ENCODE results near the gene MSI2. TPM values are rescaled to one million over a fixed set of nuclear protein-coding genes. Genes with fewer than 3 reads are reported as not detected.
A peak's percentile ranks its signal among the peaks of the same experiment; 100 is the strongest.

Gene MSI2
- total and polyA plus RNA-seq, 8 donors, result 35.0 to 49.5 (median 47.5) TPM

GRCh38 chr17:57260325-57261083, 4.2 kb downstream of the MSI2 start:
- H3K4me1 ChIP-seq, result peaks cover 8 to 30% of the 10 kb centered on the region in 2 donors
- TF ChIP-seq CTCF (IDR thresholded peaks at IDR 0.05), result no peak
- DNase-seq (no peak), ATAC-seq (no peak)
- intact Hi-C loops (cut with DNase I), result no loop called here
- H3K27ac ChIP-seq, result no peak overlapping the region
- peaks cover 0 to 4% of the 10 kb centered on the region in 2 donors for H3K27me3 ChIP-seq
- no peak overlapping the region for H3K4me3 ChIP-seq
- no peaks in the 10 kb centered on the region for H3K9me3 ChIP-seq
- peaks cover 0 to 25% of the 10 kb centered on the region in 2 donors for H3K36me3 ChIP-seq

- H3K4me3 ChIP-seq, result no peak overlapping the region
- TF ChIP-seq CTCF (IDR thresholded peaks at IDR 0.05), result no peak
- H3K4me1 ChIP-seq, result peaks cover 8 to 25% of the 10 kb centered on the region in 2 donors
- no peak for ATAC-seq
- DNase-seq, result no peak
- no peak overlapping the region for H3K27ac ChIP-seq
- intact Hi-C loops (cut with DNase I), result no loop called here
- H3K9me3 ChIP-seq, result no peaks in the 10 kb centered on the region
- peaks cover 0 to 25% of the 10 kb centered on the region in 2 donors for H3K36me3 ChIP-seq
- no peaks in the 10 kb centered on the region for H3K27me3 ChIP-seq
Measured at GRCh38 chr17:57261084-57261461, 4.8 kb downstream of the MSI2 start.

- no peak for TF ChIP-seq CTCF (IDR thresholded peaks at IDR 0.05)
- intact Hi-C loops (cut with DNase I), result no loop called here
- Histone ChIP-seq H3K27ac (no peak overlapping the region), H3K27me3 (no peaks in the 10 kb centered on the region), H3K9me3 (no peaks in the 10 kb centered on the region), H3K36me3 (peaks cover 0 to 36% of the 10 kb centered on the region in 2 donors), H3K4me3 (no peak overlapping the region), H3K4me1 (peaks cover 8 to 21% of the 10 kb centered on the region in 2 donors)
- no peak for DNase-seq
- peak; percentile 87 for ATAC-seq
Measured at GRCh38 chr17:57262557-57262956, 6.2 kb downstream of the MSI2 start.

GRCh38 chr17:57264250-57264649, 7.9 kb downstream of the MSI2 start:
- ATAC-seq (no peak), DNase-seq (no peak)
- no peak overlapping the region for H3K4me3 ChIP-seq
- no peak for TF ChIP-seq CTCF (IDR thresholded peaks at IDR 0.05)
- peaks cover 0 to 5% of the 10 kb centered on the region in 2 donors for H3K4me1 ChIP-seq
- H3K9me3 ChIP-seq, result no peaks in the 10 kb centered on the region
- peaks cover 0 to 44% of the 10 kb centered on the region in 2 donors for H3K36me3 ChIP-seq
- intact Hi-C loops (cut with DNase I), result no loop called here
- H3K27ac ChIP-seq, result no peak overlapping the region
- no peaks in the 10 kb centered on the region for H3K27me3 ChIP-seq

- Histone ChIP-seq H3K36me3 (peaks cover 0 to 44% of the 10 kb centered on the region in 2 donors), H3K4me1 (peaks cover 0 to 2% of the 10 kb centered on the region in 2 donors), H3K4me3 (no peak overlapping the region), H3K27me3 (no peaks in the 10 kb centered on the region), H3K9me3 (no peaks in the 10 kb centered on the region), H3K27ac (no peak overlapping the region)
- ATAC-seq (no peak), DNase-seq (no peak)
- intact Hi-C loops (cut with DNase I), result no loop called here
- TF ChIP-seq CTCF (IDR thresholded peaks at IDR 0.05), result no peak
Measured at GRCh38 chr17:57264776-57265175, 8.5 kb downstream of the MSI2 start.

All from left lung (tissue), 10 donors.